NCI-H1105 treated with DMSO at 0.1 percent for 48 hours (cell line): Measurements from ENCODE around the gene TSSC4.
A peak's percentile ranks its signal among the peaks of the same experiment; 100 is the strongest.

Experiments
- DNase-seq: peaks from one replicate; lab custom pipeline; 2025; lab: John Stamatoyannopoulos, UW

Gene TSSC4

GRCh38 chr11:2400762-2401435, 349 bp downstream of the TSSC4 start:
- no peak for DNase-seq

- DNase-seq: no peak
Observed at GRCh38 chr11:2401436-2401984, 960 bp downstream of the TSSC4 start.

GRCh38 chr11:2402106-2402505, 1.6 kb downstream of the TSSC4 start:
- DNase-seq: no peak

GRCh38 chr11:2402890-2403645, 2.5 kb downstream of the TSSC4 start:
- DNase-seq: no peak

GRCh38 chr11:2404735-2405196, 4.2 kb downstream of the TSSC4 start:
- no peak for DNase-seq

GRCh38 chr11:2406451-2406850, 5.9 kb downstream of the TSSC4 start:
- DNase-seq: no peak

GRCh38 chr11:2406878-2407410, 6.4 kb downstream of the TSSC4 start:
- no peak for DNase-seq

- no peak for DNase-seq
Observed at GRCh38 chr11:2408671-2409070, 8.1 kb downstream of the TSSC4 start.

DNA sequence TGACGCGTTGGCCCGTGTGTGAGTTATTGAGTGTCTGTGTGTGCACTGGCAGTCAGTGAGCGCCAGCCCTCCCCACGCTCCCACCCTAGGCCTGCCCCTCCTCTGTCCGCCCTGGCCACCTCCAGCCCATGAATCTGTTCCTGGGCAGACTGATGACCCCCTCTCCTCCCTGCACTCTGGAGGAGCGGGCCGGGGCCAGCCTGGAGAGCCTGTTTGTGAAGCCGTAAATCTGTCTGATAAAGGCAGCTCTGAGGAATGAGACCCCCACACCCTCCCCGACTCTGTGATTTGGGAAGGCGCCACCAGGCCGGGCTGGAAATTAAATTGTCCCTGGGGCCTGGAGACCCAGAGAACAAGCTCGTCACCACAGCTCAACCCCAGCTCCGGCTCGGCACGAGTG, 8.6 kb downstream of the TSSC4 start:
- DNase-seq: no peak

GRCh38 chr11:2409611-2410468, 9.3 kb downstream of the TSSC4 start:
- no peak for DNase-seq

GRCh38 chr11:2410616-2411015, 10.1 kb downstream of the TSSC4 start:
- DNase-seq: no peak

GRCh38 chr11:2411446-2412305, 11.1 kb downstream of the TSSC4 start:
- no peak for DNase-seq

- DNase-seq: no peak
Observed at GRCh38 chr11:2412323-2412722, 11.8 kb downstream of the TSSC4 start.

GRCh38 chr11:2413742-2414579, 13.4 kb downstream of the TSSC4 start:
- DNase-seq: peak; percentile 64

DNA sequence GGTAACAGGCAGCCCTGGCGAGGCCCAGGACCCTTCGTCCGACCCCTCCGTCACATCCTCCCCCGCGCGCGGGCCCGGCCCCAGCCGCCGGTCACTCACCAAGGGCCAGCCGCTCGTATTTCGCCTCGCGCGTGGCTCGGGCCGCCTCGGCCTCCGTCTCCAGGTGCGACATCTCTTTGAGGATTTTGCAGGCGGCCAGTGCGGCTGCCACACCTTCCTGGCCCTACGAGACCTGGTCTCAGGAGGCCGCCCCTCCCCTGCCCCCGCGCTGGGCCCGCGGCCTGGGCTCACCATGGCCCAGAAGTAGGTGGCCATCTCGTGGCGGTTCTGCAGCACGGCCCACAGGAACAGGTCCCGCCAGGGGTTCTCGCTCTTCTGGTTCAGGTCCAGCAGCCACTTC, 14.1 kb downstream of the TSSC4 start:
- no peak for DNase-seq

- no peak for DNase-seq
Observed at GRCh38 chr11:2415171-2415570, 14.6 kb downstream of the TSSC4 start.

DNA sequence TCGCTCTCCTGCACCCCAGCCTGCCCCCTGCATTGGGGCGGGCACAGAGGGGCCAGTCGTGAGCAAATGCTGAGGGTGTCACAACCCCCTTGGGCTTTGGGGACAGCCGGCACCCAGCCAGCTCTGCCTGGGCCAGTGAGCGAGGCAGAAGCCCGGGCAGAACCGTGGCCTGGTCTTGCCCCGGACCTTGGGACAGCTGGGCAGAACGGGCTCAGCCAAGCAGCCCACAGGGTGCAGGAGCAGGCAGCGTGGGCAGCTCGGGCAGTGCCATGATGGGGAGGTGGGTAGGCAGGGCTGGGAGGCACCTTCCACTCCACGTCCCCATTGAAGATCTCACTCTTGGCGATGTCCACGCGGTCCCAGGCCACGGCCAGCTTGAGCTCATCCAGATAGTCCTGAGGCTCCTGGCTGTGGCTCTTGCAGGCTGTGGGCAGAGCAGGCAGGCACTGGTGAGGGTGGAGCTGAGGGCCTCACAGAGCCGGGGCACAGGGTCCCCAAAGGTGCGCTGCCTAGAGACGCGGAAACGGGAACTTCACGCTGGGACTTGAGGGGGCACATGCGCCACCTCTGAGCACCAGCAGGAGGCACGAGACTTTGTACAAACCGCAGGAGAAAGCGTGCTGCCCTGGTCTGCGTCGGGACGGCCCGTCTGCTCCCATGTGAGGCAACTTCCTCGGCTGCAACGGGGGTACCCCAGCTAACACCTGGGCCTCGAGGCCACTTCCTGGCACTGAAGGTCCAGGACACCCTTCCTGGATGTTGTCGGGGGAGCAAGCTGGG, 15.2 kb downstream of the TSSC4 start:
- DNase-seq: no peak

DNA sequence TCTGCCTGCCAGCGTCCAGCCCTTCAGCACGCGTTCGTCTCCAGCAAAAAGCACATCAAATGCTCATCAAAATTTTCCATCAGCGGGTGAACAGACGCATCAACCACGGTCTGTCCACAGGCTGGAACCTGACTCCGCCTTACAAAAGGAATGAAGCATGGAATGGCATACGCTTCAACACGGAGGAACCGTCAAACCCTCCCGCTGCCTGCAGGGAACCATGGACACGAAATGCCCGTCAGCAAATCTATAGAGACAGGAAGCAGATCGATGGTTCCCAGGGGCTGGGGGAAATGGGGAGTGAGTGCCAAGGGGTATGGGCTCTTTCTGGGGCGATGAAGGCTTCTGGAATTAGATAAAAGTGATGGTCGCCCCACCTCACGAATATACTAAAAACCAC, 16.2 kb downstream of the TSSC4 start:
- DNase-seq: no peak
